Type B pancreatic cell (in vitro differentiated cells): ENCODE measurements around the gene C2CD4A. TPM values are rescaled to one million over a fixed set of nuclear protein-coding genes. Genes with fewer than 3 reads are reported as not detected.

Experiments
- DNase-seq: peaks from one replicate; pipeline ENCODE4 v3.0.0; 2021; ENCODE audit warnings: mixed read lengths; ENCODE audit not compliant: unreplicated experiment; ENCODE audit errors: extremely low spot score
- H3K27ac Mint-ChIP-seq: 2 replicates; pipeline ENCODE4 v1.8.0; 2021; ENCODE audit warnings: mild to moderate bottlenecking, mixed read lengths
- H3K27me3 Mint-ChIP-seq: 2 replicates; pipeline ENCODE4 v1.8.0; 2021; ENCODE audit warnings: mixed read lengths
- H3K36me3 Mint-ChIP-seq: 2 replicates; pipeline ENCODE4 v1.8.0; 2021; ENCODE audit warnings: mixed read lengths
- H3K4me1 Mint-ChIP-seq: one replicate; pipeline ENCODE4 v1.8.0; 2021; ENCODE audit warnings: mixed read lengths; ENCODE audit not compliant: unreplicated experiment
- H3K4me3 Mint-ChIP-seq: 2 replicates; pipeline ENCODE4 v1.8.0; 2021; ENCODE audit warnings: mild to moderate bottlenecking, mixed read lengths
- H3K9me3 Mint-ChIP-seq: 2 replicates; pipeline ENCODE4 v1.8.0; 2021; ENCODE audit warnings: mixed read lengths
- total RNA-seq: library from RNA; stranded (reverse); gene quantifications from 2 replicates; pipeline ENCODE4 v1.2.1, GENCODE V29; 2021; ENCODE audit warnings: low replicate concordance
- TF ChIP-seq, protein P1 (sequence below): fragments of 200-600 bp; sonication (generic); conservative IDR thresholded peaks from 2 replicates; pipeline ENCODE4 v1.5.0; 2021; ENCODE audit warnings: antibody characterized with exemption, mild to moderate bottlenecking

Gene C2CD4A
- total RNA-seq, 1 donor from 2014 or later, result 1.7 TPM

DNA sequence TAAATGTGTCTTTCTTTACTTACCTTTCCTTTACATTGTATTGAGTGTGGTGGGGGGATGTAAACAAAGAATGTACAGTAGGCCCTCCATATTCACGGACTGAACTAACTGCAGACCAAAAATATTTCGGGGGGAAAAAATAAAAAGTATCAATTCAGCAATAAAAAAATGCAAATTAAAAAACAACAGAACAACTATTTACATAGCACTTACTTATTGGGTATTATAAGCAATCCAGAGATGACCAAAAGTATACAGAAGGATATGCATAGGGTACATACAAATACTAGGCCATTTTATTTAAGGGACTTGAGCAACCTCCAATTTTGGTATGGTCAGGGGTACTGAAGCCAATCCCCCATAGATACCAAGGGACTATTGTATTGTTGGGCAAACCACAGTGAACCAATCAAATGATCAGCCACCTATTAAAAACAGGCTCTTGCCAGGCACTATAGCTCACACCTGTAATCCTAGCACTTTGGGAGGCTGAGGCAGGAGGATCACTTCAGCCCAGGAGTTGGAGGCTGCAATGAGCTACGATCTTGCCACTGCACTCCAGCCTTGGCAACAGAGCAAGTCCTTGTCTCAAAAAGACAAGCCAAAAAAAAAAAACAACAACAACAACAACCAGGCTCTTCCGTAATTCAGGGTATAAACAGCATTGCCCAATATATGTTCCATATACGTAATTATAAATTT is 8.3 kb upstream of the C2CD4A start:
- peaks cover 32% of the 10 kb centered on the region for H3K27me3 Mint-ChIP-seq
- peak overlapping the region; percentile 58 for H3K4me3 Mint-ChIP-seq
- DNase-seq, result no peak
- peaks cover 3% of the 10 kb centered on the region for H3K36me3 Mint-ChIP-seq
- TF ChIP-seq, protein P1, sequence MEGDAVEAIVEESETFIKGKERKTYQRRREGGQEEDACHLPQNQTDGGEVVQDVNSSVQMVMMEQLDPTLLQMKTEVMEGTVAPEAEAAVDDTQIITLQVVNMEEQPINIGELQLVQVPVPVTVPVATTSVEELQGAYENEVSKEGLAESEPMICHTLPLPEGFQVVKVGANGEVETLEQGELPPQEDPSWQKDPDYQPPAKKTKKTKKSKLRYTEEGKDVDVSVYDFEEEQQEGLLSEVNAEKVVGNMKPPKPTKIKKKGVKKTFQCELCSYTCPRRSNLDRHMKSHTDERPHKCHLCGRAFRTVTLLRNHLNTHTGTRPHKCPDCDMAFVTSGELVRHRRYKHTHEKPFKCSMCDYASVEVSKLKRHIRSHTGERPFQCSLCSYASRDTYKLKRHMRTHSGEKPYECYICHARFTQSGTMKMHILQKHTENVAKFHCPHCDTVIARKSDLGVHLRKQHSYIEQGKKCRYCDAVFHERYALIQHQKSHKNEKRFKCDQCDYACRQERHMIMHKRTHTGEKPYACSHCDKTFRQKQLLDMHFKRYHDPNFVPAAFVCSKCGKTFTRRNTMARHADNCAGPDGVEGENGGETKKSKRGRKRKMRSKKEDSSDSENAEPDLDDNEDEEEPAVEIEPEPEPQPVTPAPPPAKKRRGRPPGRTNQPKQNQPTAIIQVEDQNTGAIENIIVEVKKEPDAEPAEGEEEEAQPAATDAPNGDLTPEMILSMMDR, result no peak
- H3K9me3 Mint-ChIP-seq, result no peaks in the 10 kb centered on the region
- H3K27ac Mint-ChIP-seq, result no peak overlapping the region
- H3K4me1 Mint-ChIP-seq, result peaks cover 18% of the 10 kb centered on the region

DNA sequence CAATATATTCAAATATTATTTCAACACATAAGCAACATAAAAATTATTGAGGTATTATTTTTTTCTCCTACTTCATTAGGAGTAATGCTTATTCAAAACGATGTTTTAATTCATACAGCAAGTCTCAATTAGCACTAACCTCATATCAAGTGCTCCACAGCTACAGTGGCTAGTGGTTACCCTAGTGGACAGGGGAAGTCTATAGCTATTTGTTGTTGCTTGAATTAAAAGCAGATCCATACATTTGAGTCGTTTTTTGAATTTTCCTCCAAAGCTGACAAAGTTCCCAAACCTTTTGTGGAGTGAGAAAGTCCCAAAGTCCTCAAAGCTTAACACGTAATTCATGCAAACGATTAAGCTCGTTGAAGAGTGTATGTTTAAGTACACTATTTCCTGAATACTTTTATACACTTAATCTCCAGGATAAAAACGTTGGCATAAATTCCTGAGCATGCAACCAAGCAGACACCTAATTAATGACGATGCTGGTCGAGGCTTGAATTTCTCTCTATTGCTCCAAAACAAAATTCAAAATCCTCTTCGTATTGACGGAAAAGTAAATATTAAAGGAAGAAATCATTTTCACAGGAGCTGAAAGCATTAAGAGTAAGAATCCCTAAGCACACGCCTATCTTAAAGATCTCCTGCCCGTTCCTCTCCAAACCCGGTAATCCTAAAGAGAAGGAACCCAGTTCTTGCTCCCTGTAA is 7.5 kb upstream of the C2CD4A start:
- peak overlapping the region; percentile 91 for H3K27ac Mint-ChIP-seq
- H3K4me1 Mint-ChIP-seq, result peaks cover 18% of the 10 kb centered on the region
- H3K36me3 Mint-ChIP-seq, result peaks cover 3% of the 10 kb centered on the region
- no peaks in the 10 kb centered on the region for H3K9me3 Mint-ChIP-seq
- H3K4me3 Mint-ChIP-seq, result peak overlapping the region; percentile 96
- TF ChIP-seq, protein P1, result peak; percentile 66
- H3K27me3 Mint-ChIP-seq, result peaks cover 40% of the 10 kb centered on the region
- no peak for DNase-seq

GRCh38 chr15:62059816-62060112 is 7.0 kb upstream of the C2CD4A start:
- peak overlapping the region; percentile 91 for H3K27ac Mint-ChIP-seq
- no peaks in the 10 kb centered on the region for H3K9me3 Mint-ChIP-seq
- no peak for DNase-seq
- H3K36me3 Mint-ChIP-seq, result peaks cover 3% of the 10 kb centered on the region
- H3K4me3 Mint-ChIP-seq, result peak overlapping the region; percentile 96
- peaks cover 42% of the 10 kb centered on the region for H3K27me3 Mint-ChIP-seq
- peaks cover 13% of the 10 kb centered on the region for H3K4me1 Mint-ChIP-seq
- TF ChIP-seq, protein P1, result no peak

GRCh38 chr15:62060113-62060895 is 6.5 kb upstream of the C2CD4A start, which contains the start of gene VPS13C:
Gene VPS13C, minus strand, starts transcription at chr15:62060447. Its CDS starts 73 bp downstream, at chr15:62060374.
- peak within 1 kb of the TSS; percentile 91 for H3K27ac Mint-ChIP-seq
- peaks cover 44% of the 10 kb centered on the region for H3K27me3 Mint-ChIP-seq
- DNase-seq, result peak; percentile 93
- H3K4me1 Mint-ChIP-seq, result peaks cover 13% of the 10 kb centered on the region
- no peaks in the 10 kb centered on the region for H3K9me3 Mint-ChIP-seq
- H3K4me3 Mint-ChIP-seq, result peak within 1 kb of the TSS; percentile 96
- TF ChIP-seq, protein P1, result peak; percentile 89
- peaks cover 3% of the 10 kb centered on the region for H3K36me3 Mint-ChIP-seq

GRCh38 chr15:62060896-62061280 is 5.9 kb upstream of the C2CD4A start:
- peaks cover 50% of the 10 kb centered on the region for H3K27me3 Mint-ChIP-seq
- TF ChIP-seq, protein P1, result no peak

More at GRCh38 chr15:62060896-62061280, 5.9 kb upstream of the C2CD4A start:
- peaks cover 3% of the 10 kb centered on the region for H3K36me3 Mint-ChIP-seq
- DNase-seq, result no peak
- peaks cover 13% of the 10 kb centered on the region for H3K4me1 Mint-ChIP-seq
- peak overlapping the region; percentile 96 for H3K4me3 Mint-ChIP-seq
- no peaks in the 10 kb centered on the region for H3K9me3 Mint-ChIP-seq
- H3K27ac Mint-ChIP-seq, result peak overlapping the region; percentile 91
